HEK293 (cell line): ENCODE results near the gene CIDEA.

Source experiments
- BCL11A ChIP-seq: fragments of 450-650 bp; formaldehyde crosslinking; IDR thresholded peaks from 2 replicates; pipeline ENCODE4 v1.5.1; 2016; ENCODE audit warnings: low read depth, missing biosample characterization, missing genetic modification characterization
- CTCF ChIP-seq: fragments of 450-650 bp; formaldehyde crosslinking; IDR thresholded peaks from 2 replicates; pipeline ENCODE4 v1.5.1; 2016; ENCODE audit warnings: missing biosample characterization, missing genetic modification characterization
- SP3 ChIP-seq: fragments of 450-650 bp; formaldehyde crosslinking; IDR thresholded peaks from 2 replicates; pipeline ENCODE4 v1.5.1; 2016; ENCODE audit warnings: missing biosample characterization, missing genetic modification characterization
- ZNF112 ChIP-seq: fragments of 450-650 bp; formaldehyde crosslinking; IDR thresholded peaks from 2 replicates; pipeline ENCODE4 v1.5.0; 2017; ENCODE audit warnings: missing biosample characterization, missing genetic modification characterization
- ZNF239 ChIP-seq: fragments of 450-650 bp; formaldehyde crosslinking; IDR thresholded peaks from 2 replicates; pipeline ENCODE4 v1.5.1; 2016; ENCODE audit warnings: missing biosample characterization, missing genetic modification characterization
- ZNF391 ChIP-seq: fragments of 450-650 bp; formaldehyde crosslinking; IDR thresholded peaks from 2 replicates; pipeline ENCODE4 v1.5.1; 2016; ENCODE audit warnings: low read depth, missing biosample characterization, missing genetic modification characterization, borderline replicate concordance
- ZNF624 ChIP-seq: fragments of 450-650 bp; formaldehyde crosslinking; IDR thresholded peaks from 2 replicates; pipeline ENCODE4 v1.5.1; 2017; ENCODE audit warnings: missing biosample characterization, missing genetic modification characterization
- ZNF707 ChIP-seq: fragments of 450-650 bp; formaldehyde crosslinking; IDR thresholded peaks from 2 replicates; pipeline ENCODE4 v1.5.1; 2016; ENCODE audit warnings: missing biosample characterization, missing genetic modification characterization
- ZNF747 ChIP-seq: fragments of 450-650 bp; formaldehyde crosslinking; IDR thresholded peaks from 2 replicates; pipeline ENCODE4 v1.5.1; 2016; ENCODE audit warnings: missing biosample characterization, missing genetic modification characterization
- ZNF837 ChIP-seq: fragments of 450-650 bp; formaldehyde crosslinking; IDR thresholded peaks from 2 replicates; pipeline ENCODE4 v1.5.1; 2016; ENCODE audit warnings: missing biosample characterization, missing genetic modification characterization
- ZSCAN30 ChIP-seq: fragments of 450-650 bp; IDR thresholded peaks from 2 replicates; pipeline ENCODE4 v1.5.1; 2018; ENCODE audit warnings: missing biosample characterization, mild to moderate bottlenecking, missing genetic modification characterization, moderate library complexity
- TF ChIP-seq, protein P1 (sequence below): fragments of 450-650 bp; formaldehyde crosslinking; IDR thresholded peaks from 2 replicates; pipeline ENCODE4 v1.5.1; 2016; ENCODE audit warnings: missing biosample characterization, missing genetic modification characterization, low read depth
- TF ChIP-seq, protein P2 (sequence below): fragments of 450-650 bp; formaldehyde crosslinking; IDR thresholded peaks from 2 replicates; pipeline ENCODE4 v1.5.1; 2016; ENCODE audit warnings: missing biosample characterization, missing genetic modification characterization

- no peak for TF ChIP-seq CTCF
- TF ChIP-seq, protein P1, sequence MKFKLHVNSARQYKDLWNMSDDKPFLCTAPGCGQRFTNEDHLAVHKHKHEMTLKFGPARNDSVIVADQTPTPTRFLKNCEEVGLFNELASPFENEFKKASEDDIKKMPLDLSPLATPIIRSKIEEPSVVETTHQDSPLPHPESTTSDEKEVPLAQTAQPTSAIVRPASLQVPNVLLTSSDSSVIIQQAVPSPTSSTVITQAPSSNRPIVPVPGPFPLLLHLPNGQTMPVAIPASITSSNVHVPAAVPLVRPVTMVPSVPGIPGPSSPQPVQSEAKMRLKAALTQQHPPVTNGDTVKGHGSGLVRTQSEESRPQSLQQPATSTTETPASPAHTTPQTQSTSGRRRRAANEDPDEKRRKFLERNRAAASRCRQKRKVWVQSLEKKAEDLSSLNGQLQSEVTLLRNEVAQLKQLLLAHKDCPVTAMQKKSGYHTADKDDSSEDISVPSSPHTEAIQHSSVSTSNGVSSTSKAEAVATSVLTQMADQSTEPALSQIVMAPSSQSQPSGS (tag by site-specific recombination) = no peak
- TF ChIP-seq BCL11A (tag by site-specific recombination) = no peak
- no peak for TF ChIP-seq ZSCAN30 (tag by site-specific recombination)
- no peak for TF ChIP-seq ZNF391 (tag by site-specific recombination)
- no peak for TF ChIP-seq ZNF112 (tag by site-specific recombination)
- TF ChIP-seq ZNF747 = no peak
- no peak for TF ChIP-seq ZNF624 (tag by site-specific recombination)
- TF ChIP-seq ZNF837 (tag by site-specific recombination) = no peak
- TF ChIP-seq, protein P2, sequence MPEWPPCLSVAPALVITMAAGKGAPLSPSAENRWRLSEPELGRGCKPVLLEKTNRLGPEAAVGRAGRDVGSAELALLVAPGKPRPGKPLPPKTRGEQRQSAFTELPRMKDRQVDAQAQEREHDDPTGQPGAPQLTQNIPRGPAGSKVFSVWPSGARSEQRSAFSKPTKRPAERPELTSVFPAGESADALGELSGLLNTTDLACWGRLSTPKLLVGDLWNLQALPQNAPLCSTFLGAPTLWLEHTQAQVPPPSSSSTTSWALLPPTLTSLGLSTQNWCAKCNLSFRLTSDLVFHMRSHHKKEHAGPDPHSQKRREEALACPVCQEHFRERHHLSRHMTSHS (tag by site-specific recombination) = no peak
- TF ChIP-seq SP3 (tag by site-specific recombination) = no peak
- no peak for TF ChIP-seq ZNF707
- TF ChIP-seq ZNF239 (tag by site-specific recombination) = no peak
These were observed 19.5 kb upstream of the CIDEA start for GRCh38 chr18:12234451-12235190.
